ENCODE data around the gene RBM46. TPM values are rescaled to one million over a fixed set of nuclear protein-coding genes. Genes with fewer than 3 reads are reported as not detected.

The RBM46 gene
- total and polyA plus RNA-seq, 10 of the 15 experiments (the other 5 are each of a cell fraction or from before 2014, with no cell fraction given) = not detected

DNA sequence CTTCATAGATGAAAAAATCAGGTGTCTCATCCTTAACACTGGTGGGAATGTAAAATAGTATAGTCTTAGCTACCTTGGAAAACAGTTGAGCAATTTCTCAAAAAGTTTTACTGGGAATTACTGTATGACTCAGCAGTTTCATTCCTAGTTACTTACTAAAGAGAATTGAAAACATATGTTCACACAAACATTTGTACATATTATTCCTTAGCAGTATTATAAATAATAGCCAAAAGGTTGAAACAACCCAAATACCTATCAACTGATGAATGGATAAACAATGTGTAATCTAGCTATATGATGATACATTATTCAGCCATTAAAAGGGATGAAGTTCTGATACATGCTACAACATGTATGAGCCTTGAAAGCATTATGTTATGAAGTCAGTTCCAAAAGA, 41.7 kb downstream of the RBM46 start:
- Histone ChIP-seq H3K36me3 (ENCODE audit: control insufficient read depth in 2 of 2, insufficient read depth in 2 of 2, low read length in 1 of 2) (no peaks in the 10 kb centered on the region), H3K4me2 (ENCODE audit: control insufficient read depth, insufficient read depth) (no peak overlapping the region), H3K27ac (ENCODE audit: control insufficient read depth, insufficient read depth) (no peak overlapping the region), H3K4me3 (no peak overlapping the region), H3K79me2 (ENCODE audit: control insufficient read depth, insufficient read depth, low read length) (no peaks in the 10 kb centered on the region), H4K20me1 (ENCODE audit: control insufficient read depth, insufficient read depth) (no peaks in the 10 kb centered on the region), H3K4me1 (ENCODE audit: control insufficient read depth, insufficient read depth, low read length) (no peaks in the 10 kb centered on the region), H2AFZ (ENCODE audit: control insufficient read depth, low read depth, low read length) (no peak overlapping the region), H3K9me3 (replicated peaks; ENCODE audit: control insufficient read depth, insufficient read depth, low read length) (no peaks in the 10 kb centered on the region), H3K27me3 (replicated peaks in 1 of 2; ENCODE audit: control insufficient read depth in 2 of 2, insufficient read depth in 2 of 2, low read length in 1 of 2) (no peaks in the 10 kb centered on the region), H3K9ac (ENCODE audit: control insufficient read depth, insufficient read depth, low read length) (no peak overlapping the region)
- RAD21 ChIA-PET (ENCODE audit: unreplicated experiment) = no interaction called here
- DNase-seq (ENCODE audit: low read depth, low spot score) (no peak), ATAC-seq (no peak), FAIRE-seq (no peak)
- no peak for TF ChIP-seq YY1 (IDR thresholded peaks at IDR 0.05; ENCODE audit: low read depth, low read length)
- no peak for TF ChIP-seq MTA2 (IDR thresholded peaks at IDR 0.05; ENCODE audit: low read depth)
- TF ChIP-seq SPI1 (IDR thresholded peaks at IDR 0.05; ENCODE audit: borderline replicate concordance, insufficient read depth, low read depth, low read length) = no peak
- no peak for TF ChIP-seq POLR2AphosphoS2 (IDR thresholded peaks at IDR 0.05; ENCODE audit: low read depth, low read length)
- intact Hi-C loops (cut with micrococcal nuclease; ENCODE audit: unreplicated experiment) (no loop called here), in situ Hi-C loops (cut with MboI) (loop anchor here (25.0 kb wide), 1 partner anchor 965 kb away; no protein-coding TSS in a partner anchor)
- CTCF ChIA-PET = no interaction called here
- POLR2A ChIA-PET = no interaction called here
- BruUV-seq (replicated peaks) = no TSS peak
- SMC1A ChIA-PET (ENCODE audit: uncharacterized antibody, unreplicated experiment) = no interaction called here

DNA sequence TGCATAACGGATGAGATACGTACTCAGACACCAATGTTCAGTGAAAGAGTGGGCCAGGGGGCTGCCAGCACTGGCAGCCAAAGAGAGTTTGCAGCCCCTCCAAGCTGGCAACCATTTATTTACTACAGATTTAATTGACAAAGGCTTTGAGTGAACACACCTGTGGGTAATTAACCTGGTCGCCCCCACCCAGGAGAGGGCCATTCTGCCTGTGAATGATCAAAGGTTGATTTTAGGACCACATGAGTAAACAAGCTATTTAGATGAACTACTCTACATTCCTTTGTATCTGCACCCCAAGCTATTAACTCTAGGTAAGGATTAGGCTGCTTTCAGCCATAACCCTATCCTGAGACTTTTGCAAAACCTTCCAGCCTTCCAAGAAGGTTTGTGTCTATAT, 55.0 kb downstream of the RBM46 start:
- no peak overlapping the region for H3K9ac ChIP-seq (ENCODE audit: control insufficient read depth, insufficient read depth, low read length)
- H2AFZ ChIP-seq (ENCODE audit: control insufficient read depth, low read depth, low read length) = no peak overlapping the region
- no peak overlapping the region for H3K27ac ChIP-seq (ENCODE audit: control insufficient read depth, insufficient read depth)
- SMC1A ChIA-PET (ENCODE audit: uncharacterized antibody, unreplicated experiment) = interaction anchor here (0.7 kb wide), 1 partner anchor 36 kb away, joined by 4 read pairs; no protein-coding TSS in a partner anchor
- BruUV-seq (replicated peaks) = no TSS peak
- H3K4me2 ChIP-seq (ENCODE audit: control insufficient read depth, insufficient read depth) = no peak overlapping the region
- in situ Hi-C loops (cut with MboI) (no loop called here), intact Hi-C loops (cut with micrococcal nuclease; ENCODE audit: unreplicated experiment) (no loop called here)
- DNase-seq (ENCODE audit: low read depth, low spot score) = no peak
- RAD21 ChIA-PET (ENCODE audit: unreplicated experiment) = no interaction called here
- ATAC-seq = no peak
- no peaks in the 10 kb centered on the region for H3K27me3 ChIP-seq (replicated peaks in 1 of 2; ENCODE audit: control insufficient read depth in 2 of 2, insufficient read depth in 2 of 2, low read length in 1 of 2)
- H4K20me1 ChIP-seq (ENCODE audit: control insufficient read depth, insufficient read depth) = no peaks in the 10 kb centered on the region
- WGBS (ENCODE audit: insufficient coverage, insufficient replicate concordance, low lambda C conversion rate, missing lambda C conversion rate) = 6% methylated on average over 3 of the region's 3 CpGs
- H3K9me3 ChIP-seq (replicated peaks; ENCODE audit: control insufficient read depth, insufficient read depth, low read length) = no peaks in the 10 kb centered on the region
- H3K4me1 ChIP-seq (ENCODE audit: control insufficient read depth, insufficient read depth, low read length) = no peaks in the 10 kb centered on the region
- FAIRE-seq = no peak
- CTCF ChIA-PET = no interaction called here
- POLR2A ChIA-PET = no interaction called here
- H3K4me3 ChIP-seq = no peak overlapping the region
- no peak for TF ChIP-seq DPF2 (IDR thresholded peaks at IDR 0.05)
- TF ChIP-seq, protein P1, sequence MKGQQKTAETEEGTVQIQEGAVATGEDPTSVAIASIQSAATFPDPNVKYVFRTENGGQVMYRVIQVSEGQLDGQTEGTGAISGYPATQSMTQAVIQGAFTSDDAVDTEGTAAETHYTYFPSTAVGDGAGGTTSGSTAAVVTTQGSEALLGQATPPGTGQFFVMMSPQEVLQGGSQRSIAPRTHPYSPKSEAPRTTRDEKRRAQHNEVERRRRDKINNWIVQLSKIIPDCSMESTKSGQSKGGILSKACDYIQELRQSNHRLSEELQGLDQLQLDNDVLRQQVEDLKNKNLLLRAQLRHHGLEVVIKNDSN (IDR thresholded peaks at IDR 0.05; ENCODE audit: borderline replicate concordance, extremely low read length, insufficient read depth, low read depth, low read length) = no peak
- TF ChIP-seq, protein P2, sequence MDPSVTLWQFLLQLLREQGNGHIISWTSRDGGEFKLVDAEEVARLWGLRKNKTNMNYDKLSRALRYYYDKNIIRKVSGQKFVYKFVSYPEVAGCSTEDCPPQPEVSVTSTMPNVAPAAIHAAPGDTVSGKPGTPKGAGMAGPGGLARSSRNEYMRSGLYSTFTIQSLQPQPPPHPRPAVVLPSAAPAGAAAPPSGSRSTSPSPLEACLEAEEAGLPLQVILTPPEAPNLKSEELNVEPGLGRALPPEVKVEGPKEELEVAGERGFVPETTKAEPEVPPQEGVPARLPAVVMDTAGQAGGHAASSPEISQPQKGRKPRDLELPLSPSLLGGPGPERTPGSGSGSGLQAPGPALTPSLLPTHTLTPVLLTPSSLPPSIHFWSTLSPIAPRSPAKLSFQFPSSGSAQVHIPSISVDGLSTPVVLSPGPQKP (IDR thresholded peaks at IDR 0.05; ENCODE audit: low read depth, low read length) = no peak
- TF ChIP-seq RUNX3 (IDR thresholded peaks at IDR 0.05; ENCODE audit: low read length) = no peak
- no peak for TF ChIP-seq IKZF2 (IDR thresholded peaks at IDR 0.05)
- no peak for TF ChIP-seq SUPT20H (IDR thresholded peaks at IDR 0.05; ENCODE audit: borderline replicate concordance, control insufficient read depth, low read depth, low read length)
- TF ChIP-seq MXI1 (IDR thresholded peaks at IDR 0.05; ENCODE audit: low read depth, low read length) = no peak
- no peaks in the 10 kb centered on the region for H3K79me2 ChIP-seq (ENCODE audit: control insufficient read depth, insufficient read depth, low read length)
- H3K36me3 ChIP-seq (ENCODE audit: control insufficient read depth in 2 of 2, insufficient read depth in 2 of 2, low read length in 1 of 2) = no peaks in the 10 kb centered on the region
